Endothelial cell of umbilical vein (primary cell): ENCODE measurements around the gene ZNF609.

Source experiments
- EZH2 ChIP-seq: IDR thresholded peaks from 2 replicates; pipeline ENCODE4 v1.6.1; 2012; ENCODE audit warnings: borderline replicate concordance, low read depth, mild to moderate bottlenecking, moderate library complexity, low read length, inconsistent platforms; ENCODE audit not compliant: severe bottlenecking
- GATA2 ChIP-seq: IDR thresholded peaks from 2 replicates; pipeline ENCODE4 v1.7.0; 2011; ENCODE audit warnings: low read depth, mild to moderate bottlenecking, moderate library complexity, mixed read lengths, low read length; ENCODE audit not compliant: insufficient read length, insufficient read depth
- POLR2A ChIP-seq: IDR thresholded peaks from 2 replicates; pipeline ENCODE4 v1.6.1; 2012; ENCODE audit warnings: low read depth, mild to moderate bottlenecking, control low read depth, low read length
- TF ChIP-seq, protein P1 (sequence below), 2 donors: IDR thresholded peaks; 1 replicate in 1 of 2; 2 replicates in 1 of 2; pipeline ENCODE4 v1.5.1; 2011; ENCODE audit warnings: low read length in 2 of 2, mild to moderate bottlenecking in 2 of 2, moderate library complexity in 2 of 2, control low read depth in 1 of 2, inconsistent platforms in 1 of 2, low read depth in 1 of 2; ENCODE audit not compliant: insufficient read depth in 1 of 2; ENCODE audit errors: extremely low read depth in 1 of 2

DNA sequence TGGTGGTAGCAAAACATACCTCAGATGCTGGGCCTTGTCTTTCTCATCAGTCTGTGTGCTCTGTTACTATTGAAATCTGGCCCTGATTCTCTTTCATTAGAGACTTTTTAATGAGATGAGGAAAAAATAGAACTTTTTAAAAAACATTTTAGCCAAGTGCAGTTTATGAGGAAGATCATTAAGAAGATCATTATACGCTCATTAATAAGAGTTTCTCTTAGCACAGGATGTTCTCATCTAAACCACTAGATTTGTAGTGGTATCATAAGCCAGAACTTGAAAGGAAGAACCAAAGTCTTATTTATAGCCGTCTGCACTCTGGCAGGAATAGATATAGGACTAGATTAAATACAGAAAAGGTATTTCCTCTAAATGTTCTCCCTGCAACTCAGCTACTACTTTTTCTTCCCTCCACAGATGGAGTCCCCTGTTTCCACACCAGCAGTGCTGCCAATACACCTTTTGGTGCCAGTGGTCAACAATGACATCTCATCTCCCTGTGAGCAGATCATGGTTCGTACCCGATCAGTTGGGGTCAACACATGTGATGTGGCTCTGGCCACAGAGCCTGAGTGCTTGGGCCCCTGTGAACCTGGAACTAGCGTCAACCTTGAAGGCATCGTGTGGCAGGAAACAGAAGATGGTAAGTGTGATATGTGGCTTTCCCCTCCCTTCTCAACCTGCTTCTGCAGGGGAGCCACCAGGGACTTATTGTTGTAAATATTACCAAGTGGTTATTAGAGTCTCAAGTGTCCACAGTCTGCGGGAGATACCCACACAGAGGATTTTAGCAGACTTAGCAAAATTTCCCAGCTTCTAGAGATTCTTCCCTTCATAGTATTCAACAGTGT lies 162.3 kb downstream of the ZNF609 start:
- TF ChIP-seq, protein P1, sequence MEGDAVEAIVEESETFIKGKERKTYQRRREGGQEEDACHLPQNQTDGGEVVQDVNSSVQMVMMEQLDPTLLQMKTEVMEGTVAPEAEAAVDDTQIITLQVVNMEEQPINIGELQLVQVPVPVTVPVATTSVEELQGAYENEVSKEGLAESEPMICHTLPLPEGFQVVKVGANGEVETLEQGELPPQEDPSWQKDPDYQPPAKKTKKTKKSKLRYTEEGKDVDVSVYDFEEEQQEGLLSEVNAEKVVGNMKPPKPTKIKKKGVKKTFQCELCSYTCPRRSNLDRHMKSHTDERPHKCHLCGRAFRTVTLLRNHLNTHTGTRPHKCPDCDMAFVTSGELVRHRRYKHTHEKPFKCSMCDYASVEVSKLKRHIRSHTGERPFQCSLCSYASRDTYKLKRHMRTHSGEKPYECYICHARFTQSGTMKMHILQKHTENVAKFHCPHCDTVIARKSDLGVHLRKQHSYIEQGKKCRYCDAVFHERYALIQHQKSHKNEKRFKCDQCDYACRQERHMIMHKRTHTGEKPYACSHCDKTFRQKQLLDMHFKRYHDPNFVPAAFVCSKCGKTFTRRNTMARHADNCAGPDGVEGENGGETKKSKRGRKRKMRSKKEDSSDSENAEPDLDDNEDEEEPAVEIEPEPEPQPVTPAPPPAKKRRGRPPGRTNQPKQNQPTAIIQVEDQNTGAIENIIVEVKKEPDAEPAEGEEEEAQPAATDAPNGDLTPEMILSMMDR (IDR thresholded peaks at IDR 0.05; ENCODE audit: extremely low read depth in 1 of 2, insufficient read depth in 1 of 2, low read depth in 1 of 2, low read length in 2 of 2): no peak
- TF ChIP-seq POLR2A: no peak
- no peak for TF ChIP-seq GATA2
- no peak for TF ChIP-seq EZH2
